Kasumi-1 (cell line): ENCODE data around the gene SLC9A3.

Experiments used
- DNase-seq, 2 experiments: peaks; one replicate each; lab custom pipeline; 2025; lab: John Stamatoyannopoulos, UW

SLC9A3 gene

DNA sequence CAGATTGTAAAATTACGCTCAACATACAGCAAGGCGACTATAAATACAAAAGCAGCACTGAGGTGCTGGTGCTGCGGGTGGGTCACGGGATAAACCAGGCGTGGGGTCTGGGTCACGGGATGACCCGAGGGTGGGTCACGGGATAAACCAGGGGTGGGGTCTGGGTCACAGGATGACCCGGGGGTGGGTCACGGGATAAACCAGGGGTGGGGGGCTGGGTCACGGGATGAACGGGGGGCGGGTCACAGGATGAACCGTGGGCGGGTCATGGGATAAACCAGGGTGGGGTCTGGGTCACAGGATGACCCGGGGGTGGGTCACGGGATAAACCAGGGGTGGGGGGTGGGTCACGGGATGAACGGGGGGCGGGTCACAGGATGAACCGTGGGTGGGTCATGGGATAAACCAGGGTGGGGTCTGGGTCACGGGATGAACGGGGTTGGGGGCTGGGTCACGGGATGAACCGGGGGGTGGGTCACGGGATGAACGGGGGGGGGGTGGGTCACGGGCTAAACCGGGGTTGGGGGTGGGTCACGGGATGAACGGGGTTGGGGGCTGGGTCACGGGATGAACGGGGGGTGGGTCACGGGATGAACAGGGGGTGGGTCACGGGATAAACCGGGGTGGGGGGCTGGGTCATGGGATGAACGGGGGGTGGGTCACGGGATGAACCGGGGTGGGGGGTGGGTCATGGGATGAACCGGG lies 30.2 kb upstream of the SLC9A3 start:
- no peak for DNase-seq

DNA sequence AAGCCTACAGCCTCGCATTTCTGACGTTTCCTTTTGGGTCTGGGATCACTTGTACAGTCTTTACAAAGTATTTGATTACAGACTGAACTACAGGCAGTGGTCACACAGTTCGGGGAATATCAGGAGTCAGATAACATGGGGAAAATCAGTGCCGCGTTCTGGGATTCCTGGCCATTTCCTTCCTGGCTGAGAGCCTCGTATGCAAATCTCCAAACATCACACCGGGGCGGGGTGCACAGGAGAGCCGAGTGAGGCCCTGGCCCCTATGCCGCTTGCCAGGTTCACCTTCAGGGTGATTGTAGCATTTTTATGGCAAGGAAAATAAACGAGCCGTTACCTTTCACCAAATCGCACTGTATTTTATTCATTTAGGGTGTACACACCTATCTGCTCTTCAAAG lies 29.6 kb upstream of the SLC9A3 start:
- no peak for DNase-seq

DNA sequence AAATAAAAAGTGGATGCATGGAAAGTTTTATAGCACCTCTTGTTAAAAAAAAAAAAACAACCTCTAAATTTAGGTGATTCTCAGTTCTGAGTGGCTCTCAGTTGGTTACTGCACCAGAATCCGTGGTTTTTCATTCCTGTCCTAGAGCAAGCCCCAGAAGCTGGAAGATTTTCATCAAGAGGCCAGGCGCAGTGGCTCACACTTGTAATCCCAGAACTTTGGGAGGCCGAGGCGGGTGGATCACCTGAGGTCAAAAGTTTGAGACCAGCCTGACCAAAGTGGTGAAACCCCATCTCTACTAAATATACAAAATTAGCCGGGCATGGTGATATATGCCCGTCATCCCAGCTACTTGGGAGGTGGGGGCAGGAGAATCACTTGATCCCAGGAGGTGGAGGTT lies 27.2 kb upstream of the SLC9A3 start:
- no peak for DNase-seq

DNA sequence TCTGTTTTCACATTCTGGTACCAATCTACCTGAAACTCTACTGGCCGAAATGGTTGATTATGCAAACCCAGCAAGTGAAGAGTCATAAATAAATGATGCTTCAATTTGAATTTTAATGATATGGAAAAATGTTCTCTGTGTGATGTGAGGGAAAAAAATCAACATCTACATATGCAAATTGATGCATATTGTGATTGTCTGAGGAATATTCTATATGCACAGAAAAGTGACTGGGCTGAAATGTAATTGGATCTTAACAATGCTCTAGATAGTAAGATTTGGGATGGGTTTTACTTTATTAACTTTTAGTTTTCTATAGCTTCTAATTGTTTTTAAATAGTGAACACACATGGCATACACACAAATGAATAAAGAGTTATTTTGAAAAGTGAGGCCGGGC lies 25.0 kb upstream of the SLC9A3 start:
- DNase-seq, result no peak

DNA sequence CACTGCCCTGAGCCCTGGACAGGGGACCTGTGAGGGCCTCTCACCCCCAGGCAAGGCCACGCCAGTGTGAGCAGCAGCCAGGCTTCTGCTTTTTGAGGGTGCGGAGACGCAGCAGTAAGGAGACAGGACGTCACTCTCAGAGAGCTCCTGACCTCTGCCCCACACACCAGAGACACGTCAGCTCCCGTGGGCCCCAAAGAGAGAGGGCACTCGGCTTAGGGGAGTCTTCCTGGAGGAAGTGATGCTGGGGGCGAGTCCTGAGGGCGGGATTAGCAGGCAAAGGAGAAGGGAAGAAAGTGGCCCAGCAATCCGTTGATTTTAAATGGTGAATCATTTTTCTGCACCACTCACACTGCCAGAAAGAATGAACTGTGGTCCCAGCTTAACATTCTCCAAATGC lies 24.0 kb upstream of the SLC9A3 start:
- no peak for DNase-seq

DNA sequence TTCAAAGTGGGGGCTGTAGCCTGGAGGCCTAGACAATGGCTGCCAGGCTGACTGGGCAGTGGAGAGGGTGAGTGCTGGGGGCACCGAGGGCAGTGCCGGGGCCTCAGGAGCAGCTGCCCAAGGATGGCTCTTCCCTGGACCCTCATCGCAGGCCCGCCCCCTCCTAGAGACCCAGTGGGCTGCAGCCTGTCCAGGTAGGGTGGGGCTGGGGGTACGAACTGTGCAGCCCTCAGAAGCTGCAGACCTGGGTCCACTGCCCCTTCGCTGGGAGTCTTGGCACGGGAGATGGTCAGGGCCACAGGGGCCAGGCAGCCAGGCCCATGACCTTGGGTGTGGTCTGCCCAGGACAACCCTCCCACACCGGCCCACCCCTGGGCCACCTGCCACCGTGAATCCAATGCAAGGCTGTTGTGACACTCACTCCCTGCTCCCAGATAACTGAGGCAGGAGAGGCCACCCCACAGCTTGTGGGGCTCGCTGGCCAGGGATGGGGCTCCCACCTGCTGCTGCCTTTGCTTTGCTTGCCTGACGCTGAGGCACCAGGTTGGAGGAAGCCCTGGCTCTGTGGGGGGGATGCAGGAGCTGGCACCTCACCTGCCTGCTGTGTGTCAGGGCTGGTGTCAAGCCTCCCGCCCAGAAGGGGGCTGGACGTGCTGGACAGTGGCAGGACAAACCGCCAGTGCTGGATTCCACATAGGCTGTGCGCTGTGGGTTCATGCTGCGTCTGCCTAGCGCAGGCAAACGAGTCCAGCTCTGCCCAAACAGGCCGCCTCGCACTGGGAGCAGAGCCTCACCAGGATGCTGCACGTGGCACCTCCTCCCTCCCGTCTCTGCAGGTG lies 23.1 kb upstream of the SLC9A3 start:
- no peak for DNase-seq

DNA sequence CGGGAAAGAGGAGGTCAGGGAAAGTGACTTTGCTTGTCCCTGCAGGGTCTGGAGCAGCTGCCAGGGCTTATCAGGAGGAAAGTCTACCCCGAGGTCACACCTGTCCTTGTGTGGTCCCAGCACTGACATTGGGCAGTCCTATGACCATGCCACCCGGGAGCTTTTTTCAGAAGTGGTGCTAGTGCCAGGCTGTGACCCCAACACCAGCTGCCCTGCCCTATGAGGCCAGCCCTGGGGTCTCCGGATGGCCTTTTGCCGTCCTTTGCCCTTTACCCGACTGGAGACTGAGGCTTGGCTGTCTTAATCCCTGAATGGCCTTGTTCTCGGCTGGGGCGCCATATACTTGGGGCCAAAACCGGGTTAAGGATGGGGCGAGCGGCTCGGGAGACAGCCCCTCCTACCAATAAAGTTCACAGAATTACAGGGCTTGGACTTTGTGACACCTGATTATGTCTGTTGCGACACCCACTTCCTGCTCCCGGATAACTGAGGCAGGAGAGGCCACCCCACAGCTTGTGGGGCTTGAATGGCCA lies 22.2 kb upstream of the SLC9A3 start:
- DNase-seq, result no peak

DNA sequence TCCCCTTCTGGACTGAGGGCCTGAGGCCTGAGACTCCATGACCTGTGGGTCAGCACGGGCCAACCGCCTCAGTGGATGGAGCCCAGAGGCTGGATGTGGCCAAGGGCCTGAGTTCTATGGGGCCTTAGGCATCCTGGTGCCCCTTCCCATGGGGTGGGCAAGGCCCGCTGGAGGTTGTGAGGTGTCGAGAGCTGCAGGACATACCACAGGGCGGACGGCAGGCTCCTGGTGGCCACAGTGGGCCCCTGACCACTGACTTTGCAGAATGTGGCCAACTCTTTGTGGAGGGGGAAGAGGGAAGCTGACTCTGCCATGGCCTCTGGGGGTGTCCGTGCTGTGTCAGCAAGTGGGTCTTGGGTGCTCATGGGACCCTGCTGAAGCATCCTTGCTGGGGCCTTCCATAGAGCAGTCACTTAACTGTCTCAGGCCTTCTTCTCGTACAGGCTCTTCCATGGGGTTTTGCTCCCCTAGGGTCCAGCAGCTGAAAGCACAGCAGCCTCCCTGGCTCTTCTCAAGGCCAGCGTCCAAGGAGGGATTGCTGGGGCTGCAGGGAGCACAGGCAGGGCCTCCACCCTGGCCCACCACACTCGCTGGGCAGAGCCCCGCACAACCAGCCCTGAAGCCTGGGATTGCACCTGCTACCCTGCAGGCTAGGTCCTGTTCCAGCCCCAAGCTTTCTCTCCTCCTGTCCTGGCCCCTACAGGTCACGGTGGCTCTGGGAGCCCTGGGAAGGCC lies 21.6 kb upstream of the SLC9A3 start:
- DNase-seq, result no peak

DNA sequence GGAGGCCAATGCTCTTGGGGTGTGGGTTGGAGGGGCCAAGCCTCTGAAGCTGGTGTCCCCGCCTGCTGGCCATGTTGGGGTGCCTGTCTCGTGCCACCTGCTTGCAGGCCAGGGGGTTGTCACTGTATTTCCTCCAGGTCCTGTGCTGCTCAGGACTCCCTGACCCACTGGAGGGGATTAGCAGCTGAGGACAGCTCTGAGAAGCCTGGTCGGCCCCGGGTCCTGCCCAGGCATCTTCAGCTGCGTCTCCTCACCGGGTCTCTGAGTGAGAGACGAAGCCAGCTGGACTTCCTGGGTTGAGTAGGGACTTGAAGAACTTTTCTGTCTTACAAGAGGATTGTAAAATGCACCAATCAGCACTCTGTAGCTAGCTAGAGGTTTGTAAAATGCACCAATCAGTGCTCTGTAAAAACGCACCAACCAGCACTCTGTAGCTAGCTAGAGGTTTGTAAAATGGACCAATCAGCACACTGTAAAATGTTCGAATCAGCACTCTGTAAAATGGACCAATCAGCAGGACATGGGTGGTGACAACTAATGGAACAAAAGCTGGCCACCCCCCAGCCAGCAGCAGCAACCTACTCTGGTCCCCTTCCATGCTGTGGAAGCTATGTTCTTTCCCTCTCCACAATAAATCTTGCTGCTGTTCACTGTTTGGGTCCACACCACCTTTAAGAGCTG lies 20.6 kb upstream of the SLC9A3 start:
- DNase-seq, result no peak

DNA sequence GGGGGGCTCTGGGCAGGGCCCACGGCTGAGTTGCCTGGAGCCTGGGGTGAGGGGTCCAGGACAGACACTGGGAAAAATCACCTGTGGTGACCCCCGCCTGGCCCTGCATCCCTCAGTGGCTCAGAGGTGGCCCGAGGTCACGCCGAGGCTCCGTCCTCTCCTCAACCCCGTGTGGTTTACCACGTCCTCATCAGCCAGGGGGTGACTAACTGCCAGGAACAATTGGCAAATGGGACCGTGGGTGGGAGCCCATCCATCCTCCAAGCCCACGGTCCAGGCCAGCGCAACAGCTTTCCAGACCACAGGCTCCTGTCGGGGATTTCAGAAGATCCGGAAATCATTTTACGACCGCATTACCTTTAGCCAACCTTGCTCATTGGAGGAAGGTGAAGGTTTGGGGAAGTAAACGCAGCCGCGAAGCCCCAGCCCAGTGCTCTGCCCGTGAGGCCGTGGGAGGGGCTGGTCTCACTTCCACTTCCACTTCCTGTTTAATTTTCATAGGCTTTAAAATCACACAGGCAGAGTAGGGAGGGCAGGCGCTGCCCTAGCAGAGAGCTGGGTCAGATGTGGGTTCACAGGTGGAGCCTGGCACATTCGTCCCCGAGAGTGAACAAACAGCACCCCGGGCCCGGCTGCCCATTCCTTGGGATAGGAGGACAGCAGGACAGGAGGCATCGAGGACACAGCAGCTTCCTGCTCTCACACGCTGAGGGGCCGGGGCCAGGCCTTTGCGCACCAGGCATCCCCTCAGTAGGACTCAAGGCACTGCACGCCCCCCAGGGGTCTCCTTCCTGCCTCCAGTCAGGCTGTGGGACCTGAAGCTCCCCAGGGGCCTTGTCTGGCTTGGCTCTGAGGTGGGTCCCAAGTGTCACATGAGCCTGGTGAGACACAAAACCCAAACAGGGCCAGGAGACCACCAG lies 19.8 kb upstream of the SLC9A3 start:
- peak; percentile 78 to 85 for DNase-seq

DNA sequence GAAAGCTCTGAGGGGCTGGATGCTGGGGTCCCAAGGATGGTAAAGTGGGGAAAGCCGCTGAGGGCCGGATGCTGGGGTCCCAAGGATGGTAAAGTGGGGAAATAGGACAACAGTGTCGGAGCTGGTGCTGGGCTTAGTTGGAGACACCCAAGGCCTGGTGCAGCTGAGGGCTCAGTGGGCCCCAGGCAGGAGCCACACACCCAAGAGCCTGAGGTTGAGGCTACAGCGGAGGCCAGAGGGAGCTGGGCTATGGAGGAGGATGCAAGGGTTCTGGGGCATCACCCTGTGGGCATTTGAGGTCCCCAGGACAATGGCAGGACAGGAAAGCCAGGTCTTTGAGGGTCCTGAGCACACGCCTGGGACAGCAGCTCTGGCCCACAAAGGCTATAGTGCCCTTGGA lies 19.1 kb upstream of the SLC9A3 start:
- no peak for DNase-seq

DNA sequence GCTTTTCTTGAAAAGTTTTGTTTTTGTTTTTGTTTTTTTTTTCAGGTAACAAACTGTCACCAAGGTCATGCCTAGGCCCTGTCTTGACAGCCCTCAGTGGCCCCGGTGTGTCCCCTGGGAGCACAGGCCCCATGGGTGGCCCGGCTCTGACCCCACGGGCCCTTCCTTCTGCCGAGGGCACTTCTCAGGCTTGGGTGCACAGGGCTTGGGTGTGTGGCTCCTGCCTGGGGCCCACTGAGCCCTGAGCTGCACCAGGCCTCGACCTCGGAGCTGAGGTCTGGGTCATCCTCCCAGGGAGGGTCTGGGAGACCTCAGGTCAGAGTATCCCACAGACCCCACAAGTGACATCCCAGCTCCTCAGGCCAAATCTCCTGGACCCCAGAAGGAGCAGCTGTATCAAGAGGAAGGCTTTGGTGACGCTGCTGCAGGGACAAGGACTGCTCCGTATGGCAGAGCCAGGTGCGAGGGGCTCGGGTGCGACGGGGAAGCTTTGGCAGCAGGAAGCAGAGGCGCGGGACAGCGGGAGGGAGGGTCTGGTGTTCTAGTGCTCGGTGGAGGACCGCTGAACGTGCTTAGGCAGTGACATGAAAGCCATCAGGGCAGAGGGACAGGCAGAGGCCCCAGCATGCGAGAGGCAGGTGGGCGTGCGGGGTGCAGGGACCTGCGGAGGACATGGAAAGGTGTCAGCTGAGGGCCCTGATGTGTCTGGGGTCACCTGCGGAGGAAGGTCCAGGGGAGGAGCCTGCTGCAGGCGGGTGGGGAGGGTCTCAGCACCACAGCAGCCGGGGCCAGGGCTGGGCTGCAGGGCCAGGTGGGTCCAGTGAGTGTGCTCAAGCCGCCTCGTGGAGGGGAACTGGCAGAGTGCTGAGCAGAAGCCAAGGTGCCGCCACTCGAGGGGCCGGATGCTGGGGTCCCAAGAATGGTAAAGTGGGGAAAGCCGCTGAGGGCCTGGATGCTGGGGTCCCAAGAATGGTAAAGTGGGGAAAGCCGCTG lies 18.4 kb upstream of the SLC9A3 start:
- DNase-seq, result no peak

DNA sequence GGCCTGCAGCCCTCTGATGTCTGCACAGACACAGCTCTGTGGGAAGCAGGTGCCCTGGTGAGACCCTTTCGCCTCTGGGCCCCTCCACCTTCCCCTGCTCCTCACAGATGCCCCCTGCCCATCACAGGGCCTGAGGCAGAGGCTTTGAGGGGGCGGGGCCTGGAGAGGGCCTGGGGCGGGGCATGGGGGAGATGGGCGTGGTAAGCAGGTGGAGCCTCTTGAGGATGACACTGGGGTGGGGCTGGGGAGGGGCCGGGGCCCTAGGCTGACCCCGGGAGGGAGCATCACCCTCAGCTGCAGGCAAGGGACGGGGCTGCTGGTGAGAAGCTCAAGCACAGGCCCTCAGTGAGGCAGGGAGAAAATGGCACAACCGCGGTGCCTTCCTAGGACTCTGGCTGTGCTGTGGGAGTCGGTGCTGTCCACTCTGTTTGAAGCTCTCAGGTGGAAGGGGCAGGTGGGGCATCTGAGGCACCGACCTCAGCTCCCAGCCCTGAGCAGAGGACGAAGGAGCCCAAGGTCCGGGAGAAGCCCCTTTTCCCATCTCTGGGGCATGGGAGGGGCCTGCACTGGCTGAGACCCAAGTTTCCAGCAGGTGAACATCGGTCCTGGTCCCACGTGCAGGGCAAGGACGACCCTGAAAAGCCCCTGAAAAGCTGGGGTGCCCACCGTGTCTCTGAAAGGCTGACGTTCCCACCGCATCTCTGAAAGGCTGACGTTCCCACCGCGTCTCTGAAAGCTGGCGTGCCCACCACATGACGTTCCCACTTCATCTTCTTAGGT lies 17.5 kb upstream of the SLC9A3 start:
- no peak for DNase-seq

DNA sequence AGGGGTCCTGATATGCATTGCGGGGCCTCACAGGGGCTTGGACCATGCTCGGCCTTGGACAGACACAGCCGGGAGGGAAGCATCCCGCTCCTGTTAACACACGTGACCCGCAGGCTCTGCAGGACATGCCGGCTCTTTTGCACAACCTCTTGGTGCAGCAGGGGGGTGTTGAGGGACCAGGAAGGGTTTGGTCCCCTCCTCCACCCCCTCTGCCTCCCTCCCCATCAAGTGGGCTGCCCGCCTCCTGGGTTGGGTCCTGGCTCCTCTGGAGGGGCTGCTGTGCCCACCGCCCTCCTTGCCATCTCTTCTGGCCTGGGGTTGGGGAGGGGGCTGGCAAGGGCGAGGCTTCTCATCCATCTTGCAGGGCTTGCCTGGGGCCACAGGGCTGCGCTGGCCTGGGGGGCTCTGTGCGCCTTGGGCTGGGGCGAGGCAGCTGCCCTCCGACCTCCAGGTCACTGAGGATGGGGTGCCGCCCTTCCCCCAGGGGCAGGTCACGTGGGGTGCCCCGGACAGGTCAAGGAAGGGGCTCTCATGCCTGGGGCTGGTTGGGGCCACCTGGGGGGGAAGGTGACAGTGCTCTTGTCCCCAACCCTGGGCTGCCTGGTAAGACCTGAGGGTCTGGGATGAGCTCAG lies 16.8 kb upstream of the SLC9A3 start:
- no peak for DNase-seq

DNA sequence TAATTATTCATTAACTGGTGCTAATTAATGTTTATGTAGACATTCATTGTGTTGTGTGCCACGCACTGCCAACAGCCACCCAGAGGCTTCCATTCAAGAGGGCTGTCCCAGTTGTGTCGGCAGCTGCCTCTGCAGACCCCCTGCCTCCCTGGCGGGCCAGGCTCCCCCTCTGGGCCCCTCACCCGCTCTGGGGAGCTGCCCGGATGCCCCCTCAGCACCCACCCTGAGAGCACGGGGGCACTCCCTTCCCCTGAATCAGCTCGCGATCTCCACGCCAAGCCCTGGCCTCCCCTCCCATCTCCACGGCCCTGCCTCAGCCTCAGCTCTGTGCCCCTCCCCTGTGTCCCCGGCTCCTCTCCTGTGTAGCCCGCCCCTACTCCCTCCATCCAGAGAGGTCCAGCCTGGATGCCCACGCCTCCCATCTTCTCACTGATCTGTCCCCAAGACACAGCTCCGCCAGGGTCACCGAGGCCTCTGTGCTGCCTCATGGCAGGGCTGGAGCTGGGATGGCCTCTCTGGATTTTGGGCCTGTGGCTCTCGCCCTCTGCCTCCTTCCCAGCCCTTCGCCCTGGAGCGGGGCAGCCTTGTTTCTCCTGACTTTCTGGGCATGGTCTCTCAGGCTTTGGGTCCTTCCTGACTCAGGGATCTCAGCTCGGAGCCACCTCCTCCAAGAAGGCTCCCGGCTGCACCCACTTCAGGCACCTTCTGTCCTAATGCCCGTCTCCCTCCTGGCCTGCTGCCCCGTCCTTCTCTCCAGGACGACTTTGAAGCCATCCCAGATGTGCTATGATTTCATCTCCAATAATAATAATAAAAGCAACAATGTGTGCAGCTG lies 16.0 kb upstream of the SLC9A3 start:
- no peak for DNase-seq

DNA sequence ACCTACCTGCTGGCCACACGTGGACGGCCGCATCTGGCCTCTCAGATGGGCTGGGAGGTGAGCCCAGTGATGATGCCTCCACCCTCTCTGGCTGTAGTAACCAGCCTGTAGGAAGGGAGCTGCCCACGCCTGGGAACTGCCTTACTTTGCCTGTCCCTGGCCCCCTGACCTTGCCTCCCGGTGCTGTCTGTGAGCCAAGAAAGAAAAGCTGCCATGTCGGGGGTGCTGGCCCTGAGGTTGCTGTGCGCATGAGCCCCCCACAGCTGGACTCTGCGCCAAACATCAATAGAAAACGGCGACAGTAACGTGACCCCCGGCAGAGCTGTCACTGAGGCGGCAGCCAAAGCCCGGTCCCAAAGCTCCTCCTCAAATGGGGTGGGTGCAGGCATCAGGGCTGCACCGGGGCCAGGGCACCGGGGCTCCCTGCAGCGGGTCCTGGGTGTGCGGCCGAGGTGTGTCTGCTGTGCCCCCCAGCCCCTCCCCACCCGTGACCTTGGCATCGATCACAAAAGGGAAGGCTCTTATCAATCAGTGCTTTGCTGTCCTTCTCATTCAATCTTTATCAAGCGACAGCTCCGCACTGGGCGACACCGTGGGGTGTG lies 15.3 kb upstream of the SLC9A3 start:
- no peak for DNase-seq
